ENCODE results near the gene WFDC5.
"Not testable (repeated sequence)": the region's sequence is repeated elsewhere in the genome, so short reads cannot be mapped to it uniquely, and the experiment has no call there.

The WFDC5 gene, protein sequence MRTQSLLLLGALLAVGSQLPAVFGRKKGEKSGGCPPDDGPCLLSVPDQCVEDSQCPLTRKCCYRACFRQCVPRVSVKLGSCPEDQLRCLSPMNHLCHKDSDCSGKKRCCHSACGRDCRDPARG

GRCh38 chr20:45114465-45115385 lies at the start of gene WFDC5:
WFDC5 (minus strand) TSS chr20:45115174; CDS start chr20:45115083, 91 bp downstream.
- H3K4me3 ChIP-seq (ENCODE audit: low read depth, low read length): no peak within 1 kb of the TSS
- in situ Hi-C loops (cut with HindIII; ENCODE audit: low sequenced_read_pairs): no loop called here
- TF ChIP-seq, protein P1, sequence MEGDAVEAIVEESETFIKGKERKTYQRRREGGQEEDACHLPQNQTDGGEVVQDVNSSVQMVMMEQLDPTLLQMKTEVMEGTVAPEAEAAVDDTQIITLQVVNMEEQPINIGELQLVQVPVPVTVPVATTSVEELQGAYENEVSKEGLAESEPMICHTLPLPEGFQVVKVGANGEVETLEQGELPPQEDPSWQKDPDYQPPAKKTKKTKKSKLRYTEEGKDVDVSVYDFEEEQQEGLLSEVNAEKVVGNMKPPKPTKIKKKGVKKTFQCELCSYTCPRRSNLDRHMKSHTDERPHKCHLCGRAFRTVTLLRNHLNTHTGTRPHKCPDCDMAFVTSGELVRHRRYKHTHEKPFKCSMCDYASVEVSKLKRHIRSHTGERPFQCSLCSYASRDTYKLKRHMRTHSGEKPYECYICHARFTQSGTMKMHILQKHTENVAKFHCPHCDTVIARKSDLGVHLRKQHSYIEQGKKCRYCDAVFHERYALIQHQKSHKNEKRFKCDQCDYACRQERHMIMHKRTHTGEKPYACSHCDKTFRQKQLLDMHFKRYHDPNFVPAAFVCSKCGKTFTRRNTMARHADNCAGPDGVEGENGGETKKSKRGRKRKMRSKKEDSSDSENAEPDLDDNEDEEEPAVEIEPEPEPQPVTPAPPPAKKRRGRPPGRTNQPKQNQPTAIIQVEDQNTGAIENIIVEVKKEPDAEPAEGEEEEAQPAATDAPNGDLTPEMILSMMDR (IDR thresholded peaks at IDR 0.05; ENCODE audit: low read depth, low read length, missing control alignments): no peak
- no peak for DNase-seq (ENCODE audit: low read depth)

DNA sequence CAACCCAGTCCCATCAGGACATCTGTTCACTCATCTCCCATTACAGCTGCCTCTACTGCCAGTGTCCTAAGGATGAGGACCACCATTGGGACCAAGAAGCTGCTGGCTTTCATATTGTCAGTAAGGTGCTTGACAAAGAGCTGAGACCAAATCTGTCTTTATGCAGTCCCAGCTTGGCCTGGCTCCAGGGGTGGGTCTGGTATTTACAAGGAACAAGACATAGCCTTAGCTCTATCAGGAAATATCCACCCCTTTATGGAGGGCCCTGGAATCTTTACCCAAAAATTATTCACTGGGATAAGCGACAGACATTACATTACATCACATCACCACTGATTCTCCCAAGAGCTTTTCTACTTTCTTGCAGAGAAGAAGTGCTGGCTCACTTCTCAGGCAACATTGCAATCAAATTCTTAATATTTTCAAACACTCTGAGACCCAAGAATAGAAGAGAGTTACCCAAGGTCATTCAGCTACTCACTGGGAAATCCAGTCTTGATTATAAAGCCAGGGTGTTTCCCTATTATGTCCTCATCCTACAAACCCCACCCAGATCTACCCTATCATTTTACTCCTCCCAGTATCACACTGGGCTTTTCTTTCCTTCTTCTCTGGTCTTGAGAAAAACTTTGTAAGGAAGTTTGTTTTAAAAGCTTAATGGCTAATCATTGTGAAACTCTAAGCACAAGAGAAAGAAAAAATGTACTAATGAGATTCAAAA lies 48.3 kb upstream of the WFDC5 start:
- H3K4me3 ChIP-seq (ENCODE audit: low read depth, low read length): no peak overlapping the region
- in situ Hi-C loops (cut with HindIII; ENCODE audit: low sequenced_read_pairs): no loop called here
- DNase-seq (ENCODE audit: low read depth): no peak
- TF ChIP-seq, protein P1 (IDR thresholded peaks at IDR 0.05; ENCODE audit: low read depth, low read length, missing control alignments): no peak

GRCh38 chr20:45157962-45158361 lies 43.0 kb upstream of the WFDC5 start:
- no peak overlapping the region for H3K4me3 ChIP-seq (ENCODE audit: low read depth, low read length)
- TF ChIP-seq, protein P1 (IDR thresholded peaks at IDR 0.05; ENCODE audit: low read depth, low read length, missing control alignments): no peak
- peak; percentile 35 for DNase-seq (ENCODE audit: low read depth)
- in situ Hi-C loops (cut with HindIII; ENCODE audit: low sequenced_read_pairs): no loop called here

GRCh38 chr20:45156713-45157112 lies 41.7 kb upstream of the WFDC5 start:
- in situ Hi-C loops (cut with HindIII; ENCODE audit: low sequenced_read_pairs): no loop called here
- H3K4me3 ChIP-seq (ENCODE audit: low read depth, low read length): no peak overlapping the region
- TF ChIP-seq, protein P1 (IDR thresholded peaks at IDR 0.05; ENCODE audit: low read depth, low read length, missing control alignments): no peak
- DNase-seq (ENCODE audit: low read depth): no peak

DNA sequence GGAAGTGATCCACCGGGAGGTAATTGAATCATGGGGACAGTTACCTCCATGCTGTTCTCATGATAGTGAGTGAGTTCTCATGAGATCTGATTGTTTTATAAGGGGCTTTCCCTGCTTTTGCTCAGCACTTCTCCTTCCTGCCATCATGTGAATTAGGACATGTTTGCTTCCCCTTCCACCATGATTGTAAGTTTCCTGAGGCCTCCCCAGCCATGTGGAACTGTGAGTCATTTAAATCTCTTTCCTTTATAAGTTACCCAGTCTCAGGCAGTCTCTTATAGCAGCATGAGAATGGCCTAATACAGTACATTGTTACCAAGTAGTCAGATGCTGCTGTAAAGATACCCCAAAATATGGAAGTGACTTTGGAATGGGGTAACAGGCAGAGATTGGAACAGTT lies 39.8 kb upstream of the WFDC5 start:
- in situ Hi-C loops (cut with HindIII; ENCODE audit: low sequenced_read_pairs); DNase-seq (ENCODE audit: low read depth); H3K4me3 ChIP-seq (ENCODE audit: low read depth, low read length): not testable (repeated sequence)

DNA sequence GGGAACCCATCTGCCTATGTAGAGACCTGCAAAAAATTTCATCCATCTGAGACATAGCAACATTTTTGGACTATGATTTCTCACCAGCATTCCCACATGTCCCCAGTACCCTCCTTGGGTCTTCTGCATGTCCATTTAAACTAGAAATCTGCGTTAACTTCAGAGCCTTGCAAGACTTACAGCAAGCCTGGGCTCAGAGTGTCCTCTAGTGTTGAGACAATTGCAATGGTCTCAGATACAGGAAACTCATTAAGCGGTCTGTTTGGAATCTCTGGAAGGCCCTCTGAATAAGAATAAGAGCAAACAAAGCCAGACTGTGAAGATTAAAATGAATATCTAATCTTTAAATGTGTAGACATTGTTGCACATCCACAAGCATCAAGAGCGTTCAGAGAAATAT lies 39.2 kb upstream of the WFDC5 start:
- DNase-seq (ENCODE audit: low read depth): no peak
- in situ Hi-C loops (cut with HindIII; ENCODE audit: low sequenced_read_pairs): no loop called here
- TF ChIP-seq, protein P1 (IDR thresholded peaks at IDR 0.05; ENCODE audit: low read depth, low read length, missing control alignments): no peak
- H3K4me3 ChIP-seq (ENCODE audit: low read depth, low read length): no peak overlapping the region

Data from astrocyte of the cerebellum (primary cell).